HepG2 (cell line): ENCODE results near the gene RNF213.

Experiments
- FOXJ3 ChIP-seq: sonication (generic); formaldehyde crosslinking; IDR thresholded peaks from 2 replicates; pipeline ENCODE4 v1.4.0; 2020; ENCODE audit warnings: missing genetic modification reagents, mild to moderate bottlenecking, borderline replicate concordance
- MAFK ChIP-seq, 2 experiments: IDR thresholded peaks in 1 of 2; conservative IDR thresholded peaks in 1 of 2; 2 replicates each; pipeline ENCODE4 v1.6.1; 2011; ENCODE audit warnings: improper control_type of control experiment in 2 of 2, low read length in 2 of 2
- MBD4 ChIP-seq: IDR thresholded peaks from 2 replicates; pipeline ENCODE4 v1.6.1; 2012; ENCODE audit warnings: low read length, inconsistent platforms, borderline replicate concordance
- PHF21A ChIP-seq: sonication (generic); formaldehyde crosslinking; IDR thresholded peaks from 2 replicates; pipeline ENCODE4 v1.5.0; 2020; ENCODE audit warnings: mild to moderate bottlenecking, missing genetic modification reagents
- TRAFD1 ChIP-seq: sonication (generic); formaldehyde crosslinking; IDR thresholded peaks from 2 replicates; pipeline ENCODE4 v1.5.1; 2020; ENCODE audit warnings: missing genetic modification reagents, mild to moderate bottlenecking, borderline replicate concordance

GRCh38 chr17:80260791-80261158, at the start of gene RNF213:
- TF ChIP-seq PHF21A (CRISPR knock-in tag) (no peak), MBD4 (no peak), TRAFD1 (CRISPR knock-in tag) (no peak), FOXJ3 (CRISPR knock-in tag) (no peak), MAFK (conservative IDR thresholded peaks at IDR 0.05 in 1 of 2, IDR thresholded peaks at IDR 0.05 in 1 of 2; ENCODE audit: low read length in 2 of 2) (no peak)
